Measurements from ENCODE around the gene KLHL26.
"Not testable (repeated sequence)": the region's sequence is repeated elsewhere in the genome, so short reads cannot be mapped to it uniquely, and the experiment has no call there.

The KLHL26 gene

DNA sequence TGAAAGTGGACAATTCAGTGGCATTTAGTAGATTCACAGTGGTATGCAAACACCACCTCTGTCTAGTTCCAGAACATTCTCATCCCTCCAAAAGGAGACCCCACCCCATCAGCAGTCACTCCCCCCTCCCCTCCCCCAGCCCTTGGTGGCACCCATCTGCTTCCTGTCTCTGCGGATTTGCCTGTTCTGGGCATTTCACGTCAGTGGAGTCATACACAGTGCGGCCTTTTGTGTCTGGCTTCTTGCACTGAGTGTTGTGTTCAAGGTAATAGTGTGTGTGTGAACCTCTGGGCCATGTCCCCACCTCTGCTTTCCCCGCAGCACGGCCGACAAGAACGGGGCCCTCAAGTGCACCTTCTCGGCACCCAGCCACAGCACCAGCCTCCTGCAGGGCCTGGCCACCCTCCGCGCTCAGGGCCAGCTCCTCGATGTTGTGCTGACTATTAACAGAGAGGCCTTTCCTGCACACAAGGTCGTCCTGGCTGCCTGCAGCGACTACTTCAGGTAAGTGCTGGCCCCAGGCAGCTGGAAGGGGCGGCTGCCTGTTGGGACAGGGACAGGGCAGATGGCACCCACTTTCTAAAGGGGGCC is 27.2 kb downstream of the KLHL26 start:
- ATAC-seq (peak; percentile 24), DNase-seq (no peak)

DNA sequence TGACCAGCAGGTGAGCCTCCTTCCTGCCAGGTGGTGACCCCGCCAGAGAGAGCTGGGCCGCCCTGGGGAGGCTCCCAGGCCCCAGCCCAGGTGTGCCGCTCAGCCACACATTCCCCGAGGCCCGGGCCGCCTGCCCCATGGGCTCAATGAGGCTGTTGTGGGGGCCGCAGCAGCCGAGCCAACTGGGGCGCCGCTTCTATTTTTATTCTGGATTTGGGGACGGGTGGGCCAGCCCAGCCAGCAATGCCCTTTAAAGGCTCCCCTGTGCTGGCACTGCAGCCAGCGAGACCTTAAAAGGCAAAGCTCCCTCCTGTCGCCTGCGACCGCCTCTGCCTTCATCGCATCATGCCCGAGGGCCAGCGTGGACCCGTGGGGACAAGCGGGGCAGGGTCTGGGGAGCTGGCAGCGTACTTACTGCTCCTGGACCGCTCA is 29.0 kb downstream of the KLHL26 start:
- ATAC-seq (no peak), DNase-seq (no peak)

DNA sequence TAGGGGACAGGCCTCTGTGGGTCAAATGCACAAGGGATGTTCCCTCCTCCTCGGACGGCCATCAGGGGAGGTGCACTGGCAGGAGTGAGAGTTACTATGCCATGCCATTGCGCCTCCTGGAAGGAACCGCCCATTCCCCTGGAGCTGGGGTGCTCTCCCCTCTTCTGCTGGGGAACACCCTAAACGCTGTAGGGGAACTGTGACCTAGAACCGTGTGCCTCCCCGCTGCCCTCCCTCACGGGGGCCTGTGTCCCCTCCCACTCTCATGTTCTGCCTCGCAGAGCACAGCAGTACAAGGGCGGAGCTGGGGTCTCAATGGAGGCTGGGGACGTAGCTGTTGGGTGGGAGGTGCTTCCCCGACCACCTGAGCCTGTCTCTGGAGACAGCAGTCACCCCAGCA is 29.5 kb downstream of the KLHL26 start:
- DNase-seq (no peak), ATAC-seq (no peak)

DNA sequence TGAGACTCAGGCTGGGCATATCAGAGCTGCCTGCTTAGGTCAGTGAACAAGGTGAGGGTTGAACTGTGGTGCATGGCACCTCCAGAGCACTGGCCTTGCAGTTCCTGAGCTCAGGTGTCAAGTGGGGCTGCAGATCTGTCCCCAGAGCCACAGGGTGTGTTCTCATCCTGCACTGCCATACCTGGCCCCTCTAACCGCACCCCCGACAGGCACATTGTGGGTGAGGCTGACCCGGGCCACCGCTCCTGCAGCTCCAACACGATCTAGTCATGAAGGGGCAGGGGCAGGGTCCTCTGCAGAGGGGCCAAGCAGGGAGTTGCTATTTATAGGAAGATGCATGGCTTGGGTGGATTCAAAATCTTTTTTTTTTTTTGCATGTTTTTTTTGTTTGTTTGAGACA is 30.0 kb downstream of the KLHL26 start:
- no peak for ATAC-seq
- no peak for DNase-seq

DNA sequence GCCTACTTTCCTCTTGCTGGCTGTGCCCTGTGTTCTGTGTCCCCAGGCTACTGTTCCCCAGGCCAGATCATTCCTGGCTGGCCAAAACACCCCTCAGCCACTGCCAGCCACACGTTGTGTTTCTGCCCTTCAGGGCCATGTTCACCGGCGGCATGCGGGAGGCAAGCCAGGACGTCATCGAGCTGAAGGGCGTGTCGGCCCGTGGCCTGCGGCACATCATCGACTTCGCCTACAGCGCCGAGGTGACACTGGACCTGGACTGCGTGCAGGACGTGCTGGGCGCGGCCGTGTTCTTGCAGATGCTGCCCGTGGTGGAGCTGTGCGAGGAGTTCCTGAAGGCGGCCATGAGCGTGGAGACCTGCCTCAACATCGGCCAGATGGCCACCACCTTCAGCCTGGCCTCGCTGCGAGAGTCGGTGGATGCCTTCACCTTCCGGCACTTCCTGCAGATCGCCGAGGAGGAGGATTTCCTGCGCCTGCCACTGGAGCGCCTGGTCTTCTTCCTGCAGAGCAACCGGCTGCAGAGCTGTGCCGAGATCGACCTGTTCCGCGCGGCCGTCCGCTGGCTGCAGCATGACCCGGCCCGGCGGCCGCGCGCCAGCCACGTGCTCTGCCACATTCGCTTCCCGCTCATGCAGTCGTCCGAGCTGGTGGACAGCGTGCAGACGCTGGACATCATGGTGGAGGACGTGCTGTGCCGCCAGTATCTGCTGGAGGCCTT is 30.9 kb downstream of the KLHL26 start:
- ATAC-seq, result no peak
- no peak for DNase-seq

DNA sequence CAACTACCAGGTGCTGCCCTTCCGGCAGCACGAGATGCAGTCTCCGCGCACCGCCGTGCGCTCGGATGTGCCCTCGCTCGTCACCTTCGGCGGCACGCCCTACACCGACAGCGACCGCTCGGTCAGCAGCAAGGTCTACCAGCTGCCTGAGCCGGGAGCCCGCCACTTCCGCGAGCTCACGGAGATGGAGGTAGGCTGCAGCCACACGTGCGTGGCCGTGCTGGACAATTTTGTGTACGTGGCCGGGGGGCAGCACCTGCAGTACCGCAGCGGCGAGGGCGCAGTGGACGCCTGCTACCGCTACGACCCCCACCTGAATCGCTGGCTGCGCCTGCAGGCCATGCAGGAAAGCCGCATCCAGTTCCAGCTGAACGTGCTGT is 31.4 kb downstream of the KLHL26 start:
- DNase-seq, result no peak

DNA sequence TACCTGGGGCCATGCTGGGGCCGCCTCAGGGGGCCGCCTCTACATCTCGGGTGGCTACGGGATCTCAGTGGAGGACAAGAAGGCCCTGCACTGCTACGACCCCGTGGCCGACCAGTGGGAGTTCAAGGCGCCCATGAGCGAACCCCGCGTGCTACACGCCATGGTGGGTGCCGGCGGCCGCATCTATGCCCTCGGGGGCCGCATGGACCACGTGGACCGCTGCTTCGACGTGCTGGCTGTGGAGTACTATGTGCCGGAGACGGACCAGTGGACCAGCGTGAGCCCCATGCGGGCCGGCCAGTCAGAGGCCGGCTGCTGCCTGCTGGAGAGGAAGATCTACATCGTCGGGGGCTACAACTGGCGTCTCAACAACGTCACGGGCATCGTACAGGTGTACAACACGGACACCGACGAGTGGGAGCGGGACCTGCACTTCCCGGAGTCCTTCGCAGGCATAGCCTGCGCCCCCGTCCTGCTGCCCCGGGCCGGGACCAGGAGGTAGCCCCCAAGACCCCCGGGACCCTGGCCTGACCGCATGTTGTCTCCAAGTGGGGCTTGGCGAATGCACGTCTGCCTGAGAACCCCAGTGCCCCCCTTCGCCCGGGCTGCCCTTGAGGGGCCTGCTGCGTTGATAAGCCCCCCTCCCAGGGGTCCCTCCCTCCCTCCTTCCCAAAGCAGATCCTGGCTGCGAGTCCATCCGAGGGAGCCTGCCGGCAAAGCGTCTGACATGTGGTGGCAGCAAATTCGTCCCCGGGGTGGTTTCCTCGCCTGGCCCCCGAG is 32.1 kb downstream of the KLHL26 start:
- ATAC-seq (no peak), DNase-seq (no peak)

More for the DNA sequence above, 31.4 kb downstream of the KLHL26 start:
- no peak for ATAC-seq

DNA sequence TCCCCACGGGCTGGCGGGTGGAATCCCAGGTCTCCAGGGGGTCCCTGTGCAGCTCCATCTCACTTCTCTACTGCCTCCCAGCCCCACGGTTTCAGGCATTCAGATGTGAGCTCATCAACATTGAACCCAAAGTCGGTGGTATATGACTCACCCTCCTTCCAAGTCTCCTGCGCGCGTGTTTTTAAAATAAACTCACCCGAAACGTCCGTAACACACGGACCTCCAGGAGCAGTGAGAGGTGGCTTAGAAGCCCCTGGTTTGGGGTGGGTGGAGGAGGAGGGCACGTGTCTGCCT is 32.6 kb downstream of the KLHL26 start:
- DNase-seq, result no peak
- no peak for ATAC-seq

DNA sequence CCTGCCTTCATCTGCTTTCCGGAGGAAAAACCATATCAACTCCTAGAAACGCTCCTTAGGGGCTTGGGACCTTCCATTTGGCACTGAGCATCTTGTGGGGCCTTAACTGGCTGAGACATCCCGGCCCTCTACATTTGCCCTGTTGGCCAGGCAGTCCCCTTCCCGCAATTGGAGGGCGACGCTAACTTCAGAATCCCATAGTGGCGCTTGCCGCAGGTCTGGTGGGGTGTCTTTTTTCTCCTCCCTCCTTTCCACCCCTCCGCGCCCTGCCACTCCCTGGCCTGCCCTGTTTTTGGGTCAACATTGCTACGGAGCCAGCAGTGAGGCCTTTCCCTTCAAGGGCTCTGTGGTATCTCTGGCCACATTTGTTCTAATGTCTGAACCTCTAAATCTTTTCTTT is 33.1 kb downstream of the KLHL26 start:
- no peak for DNase-seq
- no peak for ATAC-seq

DNA sequence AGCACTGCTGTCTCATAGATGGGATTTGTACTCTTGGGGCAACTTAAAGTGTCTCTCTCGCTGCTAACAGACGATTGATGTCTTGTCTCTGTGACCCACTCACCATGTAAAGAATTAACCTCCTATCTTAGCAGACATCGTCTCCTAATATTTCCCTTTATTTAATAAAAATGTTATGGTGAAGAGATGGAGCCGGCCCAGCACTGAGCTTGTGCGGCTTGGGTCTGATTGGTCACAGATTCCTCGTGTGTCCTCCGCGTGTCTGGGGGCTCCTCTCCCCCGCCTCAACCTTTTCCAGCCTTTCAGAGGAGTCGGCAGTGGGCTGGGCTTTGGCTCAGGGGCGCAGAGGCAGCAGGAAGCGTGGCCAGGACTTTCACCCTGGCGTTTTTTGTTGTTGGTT is 33.5 kb downstream of the KLHL26 start:
- ATAC-seq (no peak), DNase-seq (no peak)

DNA sequence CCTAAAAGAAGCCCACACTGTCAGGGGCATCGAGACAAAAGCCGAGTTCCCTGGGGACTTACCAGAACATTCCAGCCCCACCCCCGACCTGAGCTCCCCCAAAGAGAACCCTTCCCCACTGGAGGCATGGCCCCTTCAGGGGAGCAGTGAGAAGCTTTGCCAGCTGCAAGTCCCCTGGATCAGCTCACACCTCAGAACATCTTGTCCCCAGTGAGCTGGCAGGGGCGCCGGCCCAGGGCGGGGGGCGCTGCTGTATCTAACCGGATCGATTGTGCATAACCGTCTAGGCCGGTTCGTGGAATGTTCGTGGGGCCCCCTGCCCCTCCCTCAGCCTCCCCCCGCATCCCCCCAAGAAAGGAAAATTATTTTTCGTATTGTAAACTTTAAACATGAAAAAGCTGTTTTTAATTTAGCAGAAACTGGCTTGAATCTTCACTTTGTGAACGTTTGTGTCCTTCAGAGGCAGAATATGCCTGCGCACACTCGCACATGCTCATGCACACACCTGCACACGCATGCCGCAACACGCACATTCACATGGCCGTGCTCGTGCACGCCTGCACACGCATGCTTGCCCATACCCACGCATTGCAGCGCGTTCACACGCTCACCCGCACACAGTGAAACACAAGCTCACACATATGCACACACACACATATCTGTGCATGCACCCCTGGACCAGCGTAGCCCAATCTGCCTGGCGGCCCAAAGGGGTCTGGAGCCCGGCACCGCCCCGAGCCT is 34.6 kb downstream of the KLHL26 start:
- DNase-seq (no peak), ATAC-seq (no peak)

DNA sequence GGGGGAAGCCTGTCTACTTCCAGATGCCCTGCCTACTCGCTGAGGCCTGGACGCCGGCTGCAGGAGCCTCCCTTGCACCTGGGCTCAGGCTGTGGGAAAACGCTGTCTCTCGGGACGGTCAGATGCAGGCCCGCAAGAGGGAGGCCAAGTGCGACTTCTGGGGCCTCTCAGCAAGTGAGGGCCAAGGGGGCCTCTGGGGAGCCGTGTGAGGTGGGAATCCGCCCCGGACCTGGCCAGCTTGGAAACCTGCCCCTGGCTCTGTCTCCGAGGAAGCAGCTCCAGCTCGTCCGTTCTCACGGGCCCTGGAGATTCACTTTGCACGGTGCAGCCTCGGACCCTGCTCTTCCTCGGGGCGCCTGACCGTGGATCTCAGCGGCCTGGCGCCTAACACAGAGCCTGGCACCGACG is 35.2 kb downstream of the KLHL26 start:
- DNase-seq, result no peak
- no peak for ATAC-seq

DNA sequence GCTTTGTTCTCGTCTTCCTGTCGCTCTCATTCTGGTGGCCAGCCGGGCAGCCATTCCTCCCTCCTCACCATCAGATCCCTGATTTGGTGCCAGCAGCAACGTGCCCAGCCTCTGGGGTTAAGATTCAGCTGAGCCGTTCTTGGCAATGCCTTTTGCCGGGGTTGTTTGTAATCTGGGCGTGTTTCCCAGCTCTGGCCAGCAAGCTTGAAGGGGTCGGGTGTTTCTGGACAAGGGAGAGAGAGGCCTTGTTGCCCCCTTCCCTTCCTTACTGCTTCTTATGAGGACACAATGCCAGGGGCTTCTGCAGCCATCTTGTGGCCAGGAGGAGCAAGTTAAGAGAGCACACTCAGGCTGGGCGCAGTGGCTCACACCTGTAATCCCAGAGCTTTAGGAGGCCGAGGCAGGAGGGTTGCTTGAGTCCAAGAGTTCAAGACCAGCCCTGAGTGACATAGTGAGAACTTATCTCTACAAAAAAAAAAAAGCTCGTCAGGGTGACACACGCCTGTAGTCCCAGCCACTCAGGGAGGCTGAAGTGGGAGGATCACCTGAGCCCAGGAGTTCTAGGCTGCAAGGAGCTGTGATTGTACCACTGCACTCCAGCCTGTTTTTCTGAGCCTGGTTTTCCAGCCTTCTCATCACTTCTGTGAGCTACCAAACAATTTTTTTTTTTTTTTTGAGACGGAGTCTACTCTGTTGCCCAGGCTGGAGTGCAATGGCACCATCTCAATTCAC is 35.9 kb downstream of the KLHL26 start:
- ATAC-seq (no peak), DNase-seq (no peak)

DNA sequence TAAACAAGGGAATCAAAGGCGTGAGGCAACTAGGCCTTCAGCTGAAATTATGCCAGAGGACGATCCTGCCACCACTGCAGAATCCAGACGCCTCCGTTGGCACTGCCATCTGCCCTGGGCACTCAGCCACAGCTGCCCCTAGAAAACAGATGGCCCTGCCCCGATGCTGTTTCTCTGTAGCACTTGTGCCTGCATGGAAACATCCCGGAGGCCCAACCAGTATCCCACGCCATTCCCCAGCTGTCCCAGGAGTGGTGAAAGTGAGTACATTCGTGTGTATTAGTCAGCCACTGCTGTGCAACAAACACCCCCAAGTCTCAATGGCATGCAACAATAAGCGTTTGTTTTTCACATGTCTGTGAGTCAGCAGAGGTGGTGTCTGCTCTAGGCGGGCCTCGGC is 37.8 kb downstream of the KLHL26 start:
- no peak for ATAC-seq
- no peak for DNase-seq

DNA sequence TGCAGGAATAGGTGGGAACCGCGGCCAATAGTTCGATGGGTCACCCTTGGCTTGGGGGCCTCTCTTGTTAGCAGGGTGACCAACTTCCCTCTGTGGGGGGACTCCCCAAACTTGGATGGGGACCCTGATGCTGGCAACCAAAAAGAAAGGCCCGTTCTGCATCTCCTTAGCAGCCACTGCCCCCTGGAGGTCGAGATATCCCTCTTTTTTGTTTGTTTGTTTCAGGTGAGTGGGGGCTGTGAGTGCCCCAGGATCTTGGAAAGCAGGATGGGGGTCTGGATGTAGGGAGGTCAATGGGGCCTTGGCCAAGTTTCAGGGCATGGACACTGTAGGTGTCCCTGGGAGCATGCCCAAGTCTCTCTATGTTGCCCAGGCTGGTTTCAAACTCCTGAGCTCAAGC is 39.0 kb downstream of the KLHL26 start:
- ATAC-seq, result no peak

DNA sequence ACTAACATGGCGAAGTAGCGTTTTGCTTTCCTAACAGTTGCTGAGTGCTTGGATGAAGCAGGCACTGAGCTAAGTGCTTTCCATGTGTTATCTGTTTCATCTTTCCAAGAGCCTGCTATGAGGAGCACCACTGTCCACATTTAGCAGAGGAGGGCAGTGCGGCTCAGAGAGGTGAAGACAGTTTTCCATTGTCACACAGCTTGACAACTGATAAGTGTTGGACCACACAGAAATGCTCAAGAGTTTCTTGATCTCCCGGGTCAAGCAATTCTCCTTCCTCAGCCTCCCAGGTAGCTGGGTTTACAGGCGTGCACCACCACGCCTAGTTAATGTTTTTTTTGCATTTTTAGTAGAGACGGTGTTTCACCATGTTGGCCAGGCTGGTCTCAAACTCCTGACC is 39.9 kb downstream of the KLHL26 start:
- ATAC-seq (no peak), DNase-seq (no peak)

More for the DNA sequence above, 39.0 kb downstream of the KLHL26 start:
- DNase-seq, result peak; percentile 41

DNA sequence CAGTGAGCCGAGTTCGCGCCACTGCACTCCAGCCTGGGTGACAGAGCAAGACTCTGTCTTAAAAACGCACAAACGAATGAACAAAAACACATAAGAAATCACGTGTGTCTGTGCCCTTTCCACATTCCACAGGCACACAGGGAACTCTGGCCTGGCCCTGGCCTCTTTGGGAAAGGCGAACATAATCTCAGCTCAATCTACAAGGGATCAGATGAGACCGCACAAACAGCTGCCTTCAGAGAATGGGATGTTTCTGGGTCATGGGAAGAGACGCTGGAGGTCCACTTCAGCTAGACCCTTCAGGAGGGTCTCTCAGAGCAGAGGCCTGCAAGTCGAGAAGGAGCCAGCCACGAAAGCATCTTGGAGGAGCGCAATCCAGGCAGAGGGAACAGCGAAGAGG is 40.3 kb downstream of the KLHL26 start:
- DNase-seq (no peak), ATAC-seq (no peak)

DNA sequence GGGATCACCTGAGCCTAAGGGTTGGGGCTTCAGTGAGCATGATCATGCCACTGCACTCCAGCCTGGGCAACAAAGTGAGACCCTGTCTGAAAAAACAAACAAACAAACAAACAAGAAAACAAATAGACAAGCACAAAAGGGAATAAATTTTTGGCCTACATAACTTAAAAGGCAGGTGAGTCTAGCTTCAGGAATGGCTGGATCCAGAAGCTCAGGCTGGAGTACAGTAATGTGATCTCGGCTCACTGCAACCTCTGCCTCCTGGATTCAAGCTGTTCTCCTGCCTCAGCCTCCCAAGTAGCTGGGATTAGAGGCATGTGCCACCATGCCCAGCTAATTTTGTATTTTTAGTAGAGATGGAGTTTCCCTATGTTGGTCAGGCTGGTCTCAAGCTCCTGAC is 43.3 kb downstream of the KLHL26 start:
- not testable (repeated sequence) for ATAC-seq

DNA sequence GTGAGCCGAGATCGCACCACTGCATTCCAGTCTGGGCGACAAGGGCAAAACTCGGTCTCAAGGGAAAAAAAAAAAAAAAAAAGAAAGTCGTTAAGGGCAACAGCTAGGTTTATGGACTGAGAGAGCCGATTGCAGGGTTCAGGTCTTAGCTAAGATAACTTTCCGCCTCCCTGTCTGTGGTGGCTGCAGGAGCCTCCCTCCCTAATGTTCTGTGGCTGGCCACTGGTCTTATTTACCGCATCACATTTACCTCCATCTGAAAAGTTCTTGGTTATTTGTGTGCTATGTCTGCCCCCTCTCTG is 45.9 kb downstream of the KLHL26 start:
- ATAC-seq (no peak), DNase-seq (no peak)

More for the DNA sequence above, 43.3 kb downstream of the KLHL26 start:
- DNase-seq, result not testable (repeated sequence)

DNA sequence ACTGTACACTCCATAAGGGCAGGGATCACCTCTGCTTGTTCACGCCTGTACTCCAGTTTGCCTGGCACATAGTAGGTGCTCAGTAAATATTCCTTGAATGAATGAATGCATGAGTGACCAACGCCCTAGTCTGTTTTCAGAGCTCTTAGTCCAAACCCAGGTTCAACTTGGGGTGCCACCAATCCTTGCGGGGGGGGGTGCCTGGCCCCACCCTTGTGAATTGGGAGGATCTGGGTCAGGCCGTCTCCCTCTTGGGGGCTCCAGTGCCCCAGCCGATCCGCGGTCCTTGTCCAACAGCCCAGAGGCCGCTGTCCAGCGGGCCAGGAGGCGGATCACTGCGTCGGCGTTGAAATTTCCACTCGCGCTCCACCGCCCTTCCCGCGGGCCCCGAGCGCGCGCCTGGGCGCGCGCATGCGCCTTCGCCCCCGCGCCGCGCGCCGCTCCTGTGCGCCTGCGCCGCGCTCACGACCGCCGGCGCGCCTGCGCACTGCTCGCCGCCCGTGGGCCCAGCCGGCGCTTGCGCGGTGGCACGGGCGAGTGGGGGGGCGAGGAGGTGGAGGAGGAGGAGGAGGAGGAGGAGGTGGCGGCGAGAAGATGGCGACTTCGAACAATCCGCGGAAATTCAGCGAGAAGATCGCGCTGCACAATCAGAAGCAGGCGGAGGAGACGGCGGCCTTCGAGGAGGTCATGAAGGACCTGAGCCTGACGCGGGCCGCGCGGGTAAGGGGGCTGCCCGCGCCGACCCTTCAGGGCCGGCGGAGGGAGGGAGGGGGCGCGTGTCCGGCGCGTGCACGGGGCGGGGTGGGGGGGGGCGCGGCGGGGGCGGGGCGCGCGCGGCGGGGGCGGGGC is 46.5 kb downstream of the KLHL26 start, which contains the start of gene CRTC1:
Gene CRTC1 (plus strand): TSS at position 572 of the 849 bp plus-strand sequence. CDS start 23 bp downstream, at position 595.
- ATAC-seq, result peak; percentile 71
- DNase-seq, result peak; percentile 94

DNA sequence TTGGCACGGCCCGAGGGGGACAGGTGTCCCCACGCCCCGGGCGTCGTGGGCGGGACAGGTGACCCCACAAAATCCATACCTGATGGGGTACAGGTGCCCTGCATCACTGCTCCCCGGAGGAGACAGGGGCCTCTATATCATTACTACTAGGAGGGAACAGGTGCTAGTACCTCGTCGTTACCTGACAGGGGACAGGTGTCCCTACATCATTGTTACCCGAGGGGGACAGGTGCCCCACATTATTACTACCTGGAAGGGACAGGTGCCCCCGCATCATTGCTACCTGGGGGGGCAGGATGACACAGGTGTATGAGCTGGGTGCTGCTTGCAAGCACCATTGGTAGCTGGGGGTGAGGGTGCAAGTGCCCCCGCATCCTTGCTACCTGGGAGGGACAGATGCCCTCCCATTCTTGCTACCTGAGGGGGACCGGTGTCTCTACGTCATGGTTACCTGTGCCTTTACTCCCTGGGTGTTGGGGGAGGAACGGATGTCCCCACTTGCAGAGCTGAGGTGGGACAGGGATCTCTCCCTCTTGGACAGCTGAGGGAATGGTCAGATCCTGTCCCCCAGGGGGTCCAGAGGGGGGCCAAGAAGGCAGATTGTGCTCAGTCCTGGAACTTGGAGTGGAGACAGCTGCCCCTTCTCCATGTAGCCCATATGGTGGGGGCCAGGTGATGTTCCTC is 47.3 kb downstream of the KLHL26 start:
- DNase-seq (no peak), ATAC-seq (no peak)
